Measurements from ENCODE around the gene NMRK2.
"Not testable (repeated sequence)": the region's sequence is repeated elsewhere in the genome, so short reads cannot be mapped to it uniquely, and the experiment has no call there.

NMRK2 gene

GRCh38 chr19:3936506-3937442 is 3.9 kb downstream of the NMRK2 start:
- no peak for DNase-seq (ENCODE audit: low read depth)

GRCh38 chr19:3938300-3938950 is 5.6 kb downstream of the NMRK2 start:
- DNase-seq (ENCODE audit: low read depth), result not testable (repeated sequence)

DNA sequence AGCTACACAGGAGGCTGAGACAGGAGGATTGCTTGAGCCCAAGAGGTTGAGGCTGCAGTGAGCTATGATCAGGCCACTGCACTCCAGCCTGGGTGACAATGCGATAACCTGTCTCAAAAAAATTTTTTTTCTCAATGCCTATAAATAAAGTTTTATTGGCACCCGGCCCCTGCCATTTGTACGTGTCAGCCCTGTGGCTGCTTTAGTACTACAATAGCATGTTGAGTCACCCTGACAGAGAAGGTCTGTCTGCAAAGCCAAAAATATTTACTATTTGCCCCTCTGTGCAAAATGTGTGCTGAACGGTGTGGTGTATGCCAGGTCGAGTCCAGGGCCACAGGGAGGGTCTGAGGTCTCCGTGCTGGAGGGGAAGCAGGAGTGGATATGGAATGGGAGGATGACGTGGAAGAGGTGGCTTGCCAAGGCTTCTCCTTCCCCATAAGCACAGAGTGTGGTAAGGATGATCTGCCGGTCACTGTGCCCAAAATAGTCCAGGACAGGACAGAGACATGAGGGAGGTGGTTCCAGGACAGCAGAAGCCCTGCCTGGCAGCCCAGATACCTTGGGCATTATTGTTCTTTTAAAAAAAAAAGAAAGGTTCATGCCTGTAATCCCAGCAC is 10.0 kb downstream of the NMRK2 start:
- no peak for DNase-seq (ENCODE audit: low read depth)

GRCh38 chr19:3944018-3944721 is 11.3 kb downstream of the NMRK2 start:
- no peak for DNase-seq (ENCODE audit: low read depth)

DNA sequence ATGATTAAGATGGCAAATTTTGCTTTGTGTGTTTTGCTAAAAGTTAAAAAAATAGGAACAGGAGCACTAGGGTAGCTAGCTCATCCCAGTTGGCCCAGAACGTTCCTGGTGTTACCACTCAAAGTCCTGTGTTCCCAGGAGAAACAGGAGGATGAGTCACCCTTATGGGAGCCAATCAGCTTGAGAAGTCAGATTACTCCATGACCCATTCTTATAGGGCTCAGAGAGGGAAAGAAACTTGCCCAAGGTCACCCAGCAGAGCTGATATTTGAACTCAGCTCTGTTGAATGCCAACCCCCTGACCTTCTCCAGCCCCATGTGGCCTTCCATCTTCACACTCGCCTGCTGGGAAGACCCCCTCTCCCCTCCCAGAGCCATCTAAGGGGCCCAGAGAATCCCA is 13.0 kb downstream of the NMRK2 start:
- DNase-seq (ENCODE audit: low read depth), result no peak

DNA sequence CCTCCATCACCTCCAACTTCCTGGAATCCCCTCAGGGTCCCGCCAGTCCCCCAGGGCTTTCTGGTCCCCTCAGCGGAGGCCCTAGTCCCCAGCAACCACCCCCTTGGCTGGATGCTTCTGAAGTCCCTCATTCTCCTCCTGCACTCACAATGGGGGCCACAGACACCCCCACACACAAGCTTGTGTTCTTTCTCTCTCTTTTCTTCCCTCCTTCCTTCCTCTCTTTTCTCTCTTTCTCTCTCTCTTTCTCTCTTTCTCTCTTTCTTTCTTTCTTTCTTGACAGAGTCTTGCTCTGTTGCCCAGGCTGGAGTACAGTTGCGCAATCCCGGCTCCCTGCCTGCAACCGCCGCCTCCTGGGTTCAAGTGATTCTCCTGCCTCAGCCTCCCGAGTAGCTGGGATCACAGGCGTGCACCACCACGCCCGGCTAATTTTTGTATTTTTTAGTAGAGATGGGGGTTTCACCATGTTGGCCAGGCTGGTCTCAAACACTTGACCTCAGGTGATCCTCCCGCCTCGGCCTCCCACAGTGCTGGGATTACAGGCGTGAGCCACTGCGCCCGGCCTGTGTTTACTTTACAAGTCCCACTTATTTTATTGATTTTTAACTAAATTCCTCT is 14.6 kb downstream of the NMRK2 start:
- not testable (repeated sequence) for DNase-seq (ENCODE audit: low read depth)

DNA sequence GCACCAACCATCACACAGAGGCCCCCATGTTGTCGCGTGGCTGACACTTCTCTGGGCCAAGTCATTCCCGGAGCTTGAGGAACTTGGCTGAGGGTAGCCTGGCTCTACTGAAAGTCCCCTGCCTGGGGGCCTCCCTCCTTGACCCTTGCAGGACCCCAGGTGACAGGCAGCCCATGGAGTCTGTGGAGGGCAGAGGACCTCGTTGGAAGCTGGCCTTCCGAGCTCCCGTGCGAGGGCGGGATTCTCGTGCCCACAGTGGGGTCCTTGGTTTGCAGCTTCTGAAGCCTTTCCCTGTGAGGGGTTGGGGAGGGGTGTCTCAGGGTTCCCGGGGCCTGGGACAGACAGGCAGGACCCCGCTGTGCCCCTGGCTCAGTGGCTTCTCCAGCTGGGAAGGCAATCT is 16.4 kb downstream of the NMRK2 start:
- DNase-seq (ENCODE audit: low read depth), result no peak

GRCh38 chr19:3949997-3950859 is 17.4 kb downstream of the NMRK2 start:
- no peak for DNase-seq (ENCODE audit: low read depth)

GRCh38 chr19:3950871-3951861 is 18.3 kb downstream of the NMRK2 start:
- peak; percentile 14 for DNase-seq (ENCODE audit: low read depth)

DNA sequence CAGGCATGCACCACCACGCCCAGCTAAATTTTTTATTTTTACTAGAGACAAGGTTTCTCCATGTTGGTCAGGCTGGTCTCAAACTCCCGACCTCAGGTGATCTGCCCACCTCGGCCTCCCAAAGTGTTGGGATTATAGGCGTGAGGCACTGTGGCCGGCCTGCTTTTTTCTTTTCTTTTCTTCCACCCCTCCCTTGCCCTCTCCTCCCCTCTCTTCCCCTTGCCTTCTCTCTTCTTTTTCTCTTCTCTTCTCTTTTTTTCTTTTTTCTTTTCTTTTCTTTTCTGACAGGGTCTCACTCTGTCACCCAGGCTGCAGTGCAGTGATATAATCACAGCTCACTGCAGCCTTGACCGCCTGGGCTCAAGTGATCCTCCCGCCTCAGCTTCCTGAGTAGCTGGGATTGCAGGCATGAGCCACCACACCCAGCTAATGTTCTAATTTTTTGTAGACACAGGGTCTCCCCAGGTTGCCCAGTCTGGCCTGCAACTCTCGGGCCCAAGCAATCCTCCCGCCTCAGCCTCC is 19.9 kb downstream of the NMRK2 start:
- DNase-seq (ENCODE audit: low read depth), result not testable (repeated sequence)

DNA sequence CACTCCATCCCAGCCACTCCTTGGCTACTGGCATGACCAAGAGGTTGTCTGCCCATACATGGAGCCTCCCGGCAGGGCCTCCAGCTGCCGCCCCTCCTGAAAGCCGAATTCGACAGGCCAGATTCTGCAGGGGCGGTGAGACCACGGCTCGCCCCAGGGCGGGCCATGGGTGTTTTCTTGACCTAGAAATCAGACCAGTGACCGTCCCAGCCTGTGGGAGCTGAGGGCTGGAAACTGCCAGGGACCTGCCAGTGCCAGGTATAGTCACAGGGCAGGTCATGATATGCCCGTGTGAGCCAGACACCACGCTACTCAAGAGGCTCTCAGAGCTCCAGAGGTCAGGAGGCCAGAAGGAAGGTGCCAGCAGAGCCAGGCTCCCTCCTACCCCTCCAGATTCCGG is 21.2 kb downstream of the NMRK2 start:
- DNase-seq (ENCODE audit: low read depth), result no peak

GRCh38 chr19:3955276-3955675 is 22.4 kb downstream of the NMRK2 start:
- not testable (repeated sequence) for DNase-seq (ENCODE audit: low read depth)

DNA sequence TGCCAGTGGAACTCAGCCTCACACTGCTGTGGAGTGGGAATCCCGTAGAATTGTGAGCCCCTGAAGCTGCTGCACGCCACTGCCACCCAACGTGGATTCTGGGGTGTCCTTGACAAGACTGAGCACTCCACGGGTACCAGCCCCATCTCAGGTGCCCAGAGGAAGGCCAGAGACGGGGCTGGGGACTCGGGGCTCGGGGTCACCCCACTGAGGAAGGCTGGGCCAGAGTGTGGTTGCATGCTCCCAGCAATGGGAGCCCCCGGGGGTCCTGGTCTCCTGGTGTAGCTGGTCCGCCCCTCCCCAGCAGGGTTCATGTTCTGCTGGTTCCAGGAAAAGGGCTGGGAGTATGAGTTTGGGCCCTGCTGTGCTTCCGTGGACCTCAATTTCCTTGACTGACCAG is 22.8 kb downstream of the NMRK2 start:
- DNase-seq (ENCODE audit: low read depth), result no peak

DNA sequence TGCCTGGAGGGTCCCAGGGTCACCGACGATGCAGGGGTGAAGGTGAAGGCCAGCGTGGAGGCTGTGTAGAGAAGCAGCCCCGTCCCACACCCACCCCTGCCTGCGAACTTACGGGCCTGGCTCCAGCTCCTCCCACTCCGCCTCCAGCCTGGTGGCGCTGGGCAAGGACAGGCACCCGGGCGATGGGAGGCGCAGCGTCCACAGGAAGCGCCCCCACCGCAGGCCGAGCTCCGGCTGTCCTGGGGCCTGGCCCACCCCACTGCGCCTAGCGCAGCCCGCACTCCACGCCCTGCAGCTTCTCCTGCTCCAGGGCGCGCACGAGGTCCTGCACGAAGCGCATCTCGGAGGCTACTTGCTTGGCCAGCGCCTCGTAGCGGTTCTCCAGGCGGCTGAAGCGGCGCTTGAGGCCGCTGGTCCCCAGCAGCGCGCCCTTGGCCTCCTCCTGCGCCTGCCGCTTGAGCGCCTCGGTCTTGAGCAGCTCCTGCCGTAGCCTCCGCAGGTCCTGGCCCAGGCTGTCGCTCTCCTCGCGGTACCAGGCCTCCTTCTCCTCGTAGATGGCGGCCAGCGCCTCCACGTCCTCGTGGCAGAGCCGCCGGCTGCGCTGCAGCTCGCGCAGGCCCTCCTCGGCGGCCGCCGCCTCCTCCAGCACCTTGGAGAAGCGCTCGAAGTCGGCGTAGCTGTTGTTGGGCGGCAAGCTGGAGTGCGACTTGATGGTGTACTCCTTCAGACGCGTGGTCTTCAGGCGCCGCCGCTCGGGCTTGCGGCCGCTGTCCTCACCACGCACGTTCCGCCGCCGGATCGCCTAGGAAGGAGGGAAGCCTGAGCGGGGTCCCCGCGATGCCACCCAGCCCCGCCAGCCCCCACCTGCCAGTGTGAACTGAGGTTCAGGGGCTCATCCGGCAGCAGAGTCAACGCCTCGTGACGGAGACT is 26.2 kb downstream of the NMRK2 start:
- DNase-seq (ENCODE audit: low read depth), result no peak

GRCh38 chr19:3959766-3960131 is 26.9 kb downstream of the NMRK2 start:
- DNase-seq (ENCODE audit: low read depth), result no peak

GRCh38 chr19:3961007-3961406 is 28.1 kb downstream of the NMRK2 start:
- no peak for DNase-seq (ENCODE audit: low read depth)

DNA sequence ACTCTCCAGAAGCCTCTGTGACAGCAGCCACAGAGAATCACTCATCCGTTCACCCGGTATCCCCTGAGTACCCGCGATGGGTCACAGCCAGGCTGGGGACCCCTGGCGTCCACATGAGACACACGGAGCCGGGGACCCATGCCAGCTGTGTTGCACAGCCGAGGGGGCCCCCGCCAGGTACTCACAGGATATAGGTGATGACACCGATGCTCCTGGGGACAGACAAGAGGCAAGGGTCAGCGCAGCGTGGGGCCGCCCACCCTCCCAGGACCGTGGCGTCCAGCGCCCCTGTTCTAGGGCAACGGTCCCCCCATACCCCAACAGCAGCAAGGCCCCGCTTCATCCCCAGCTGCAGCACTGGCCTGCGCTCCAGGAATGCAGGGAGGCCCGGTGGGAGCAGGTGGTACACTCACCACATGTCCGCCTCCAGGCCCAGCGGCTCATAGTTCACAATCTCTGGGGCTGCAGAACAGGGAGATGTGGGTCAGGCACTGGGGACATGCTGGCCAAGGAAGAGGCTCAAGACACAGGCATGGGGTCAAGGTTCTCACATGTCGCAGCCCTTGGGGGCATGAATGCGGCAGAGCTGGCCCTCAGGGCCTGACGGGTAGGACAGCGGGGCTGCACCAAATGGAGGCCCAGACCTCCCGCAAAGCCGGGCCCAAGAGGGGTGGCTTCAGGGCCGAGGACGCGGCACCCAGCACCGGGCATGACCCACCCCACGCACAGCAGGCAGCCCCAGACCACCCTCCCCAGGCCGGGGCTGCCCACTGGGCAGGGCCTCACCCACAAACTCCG is 30.8 kb downstream of the NMRK2 start:
- no peak for DNase-seq (ENCODE audit: low read depth)

Measured in activated gamma-delta T cell treated with anti-CD3 and anti-CD28 coated beads, Interleukin-2, amount 50 U/mL, for 16 hours (primary cell).